ENCODE results near the gene ZNF646.

GRCh38 chr16:31025339-31025738 is 48.9 kb upstream of the ZNF646 start:
- TF ChIP-seq CTCF (IDR thresholded peaks at IDR 0.05) (no peak), POLR2A (IDR thresholded peaks at IDR 0.05) (peak in 1 of 4 donors; percentile 55)

All from upper lobe of left lung (tissue), 4 donors.